T-helper 17 cell (primary cell): ENCODE data around the gene RNF126. TPM values are rescaled to one million over a fixed set of nuclear protein-coding genes. Genes with fewer than 3 reads are reported as not detected.

Experiments used
- total RNA-seq, 4 donors: library from RNA in 2 of 4; stranded (reverse) in 2 of 4; gene quantifications; one replicate each; pipeline ENCODE4 v1.2.3 and lab custom pipeline; 2022 to 2026

Gene RNF126
- total RNA-seq, 2 donors from 2014 or later: 105 to 126 TPM

Other genes with a start within 250 kb of the RNF126 start
- not detected for gene SHC2, start 202.2 kb downstream of the RNF126 start, total RNA-seq
- gene MADCAM1, start 166.7 kb downstream of the RNF126 start, total RNA-seq: under 1 TPM; 0.15 to 0.31 TPM
- gene TPGS1, start 155.7 kb downstream of the RNF126 start, total RNA-seq: 10 to 100 TPM; 24.3 to 24.8 TPM
- 10 to 100 TPM; 36.2 to 42.0 TPM for gene CDC34, start 131.5 kb downstream of the RNF126 start, total RNA-seq
- gene GZMM, start 119.2 kb downstream of the RNF126 start, total RNA-seq: 10 to 100 TPM; 43.8 to 45.6 TPM
- gene BSG, start 90.6 kb downstream of the RNF126 start, total RNA-seq: 100 to 1,000 TPM; 152 to 165 TPM
- gene HCN2, start 73.3 kb downstream of the RNF126 start, total RNA-seq: 1 to 10 TPM; 1.1 to 3.0 TPM
- 10 to 100 TPM; 61.3 to 64.7 TPM for gene POLRMT, start 29.7 kb downstream of the RNF126 start, total RNA-seq
- under 1 TPM; 0.65 to 0.68 TPM for gene FGF22, start 23.3 kb downstream of the RNF126 start, total RNA-seq
- 1 to 10 TPM; 1.3 to 2.0 TPM for gene FSTL3, start 13.2 kb upstream of the RNF126 start, total RNA-seq
- not detected for gene PRSS57, start 32.2 kb upstream of the RNF126 start, total RNA-seq
- gene PALM, start 45.7 kb upstream of the RNF126 start, total RNA-seq: not detected
- gene MISP, start 87.9 kb upstream of the RNF126 start, total RNA-seq: not detected
- 100 to 1,000 TPM; 334 to 341 TPM for gene PTBP1, start 134.2 kb upstream of the RNF126 start, total RNA-seq
- not detected for gene PLPPR3, start 158.7 kb upstream of the RNF126 start, total RNA-seq
- 1 to 10 TPM in 1 of 2 donors, under 1 TPM in 1; 0.90 to 1.2 TPM for gene AZU1, start 164.6 kb upstream of the RNF126 start, total RNA-seq
- not detected for gene PRTN3, start 177.8 kb upstream of the RNF126 start, total RNA-seq
- not detected for gene ELANE, start 189.1 kb upstream of the RNF126 start, total RNA-seq
- gene CFD, start 196.4 kb upstream of the RNF126 start, total RNA-seq: 1 to 10 TPM; 1.9 to 5.3 TPM
- 10 to 100 TPM; 59.6 to 71.3 TPM for gene MED16, start 230.0 kb upstream of the RNF126 start, total RNA-seq
- gene RNU6-9, start 230.3 kb upstream of the RNF126 start, total RNA-seq: not detected